NT2/D1 (cell line): ENCODE measurements around the gene MUCL3.

Source experiments
- SUZ12 ChIP-seq: IDR thresholded peaks from 2 replicates; pipeline ENCODE4 v1.6.1; 2011; ENCODE audit not compliant: insufficient read length, insufficient read depth; ENCODE audit errors: extremely low read depth
- YY1 ChIP-seq: IDR thresholded peaks from 2 replicates; pipeline ENCODE4 v1.6.1; 2011; ENCODE audit not compliant: insufficient read length, insufficient read depth
- ZNF274 ChIP-seq: IDR thresholded peaks from 2 replicates; pipeline ENCODE4 v1.6.1; 2011; ENCODE audit warnings: mild to moderate bottlenecking, low read depth, low read length

GRCh38 chr6:30907758-30908591 lies 32.8 kb upstream of the MUCL3 start, which contains the start of gene GTF2H4:
- TF ChIP-seq ZNF274 (no peak), SUZ12 (no peak), YY1 (peak; percentile 10)
